Loucy (cell line): ENCODE data around the gene GLIPR1L2.

ENCODE experiments used
- CTCF ChIP-seq: fragments of 200-600 bp; sonication (generic); conservative IDR thresholded peaks from 2 replicates; pipeline ENCODE4 v1.5.1; 2014; ENCODE audit warnings: mild to moderate bottlenecking, antibody characterized with exemption, low read length
- EZH2phosphoT487 ChIP-seq: fragments of 200-600 bp; IDR thresholded peaks from 2 replicates; pipeline ENCODE4 v1.6.1; 2018; ENCODE audit warnings: antibody characterized with exemption, mild to moderate bottlenecking, moderate library complexity, borderline replicate concordance

- TF ChIP-seq CTCF = no peak
- no peak for TF ChIP-seq EZH2phosphoT487
Observed at GRCh38 chr12:75444429-75445136, 53.7 kb downstream of the GLIPR1L2 start.
